ENCODE data around the gene DNAAF1. TPM values are rescaled to one million over a fixed set of nuclear protein-coding genes. Genes with fewer than 3 reads are reported as not detected.

DNAAF1 gene
- total RNA-seq, 1 donor: 0.36 TPM

GRCh38 chr16:84131117-84131516 is 14.0 kb upstream of the DNAAF1 start:
- Histone ChIP-seq H3K4me1 (ENCODE audit: insufficient read depth, low read length) (peaks cover 7% of the 10 kb centered on the region), H3K79me2 (ENCODE audit: insufficient read depth, low read length) (peaks cover 19% of the 10 kb centered on the region), H3K4me3 (ENCODE audit: insufficient read depth, low read length) (no peak overlapping the region), H3K27ac (ENCODE audit: low read depth, low read length) (no peak overlapping the region), H3K9me3 (ENCODE audit: low read depth, low read length) (no peaks in the 10 kb centered on the region), H3K27me3 (ENCODE audit: insufficient read depth, low read length) (no peaks in the 10 kb centered on the region), H4K20me1 (ENCODE audit: insufficient read depth, low read length) (peaks cover 6% of the 10 kb centered on the region), H2AFZ (ENCODE audit: low read length) (no peak overlapping the region), H3K36me3 (ENCODE audit: insufficient read depth, low read length) (peaks cover 17% of the 10 kb centered on the region), H3K4me2 (ENCODE audit: insufficient read depth, low read length) (no peak overlapping the region)
- DNase-seq (ENCODE audit: insufficient read length, low spot score, missing footprints): no peak
- no peak for TF ChIP-seq CTCF (IDR thresholded peaks at IDR 0.05; ENCODE audit: extremely low read depth, low read depth, low read length)

- H3K4me2 ChIP-seq (ENCODE audit: insufficient read depth, low read length): no peak overlapping the region
- peaks cover 15% of the 10 kb centered on the region for H4K20me1 ChIP-seq (ENCODE audit: insufficient read depth, low read length)
- no peak for TF ChIP-seq CTCF (IDR thresholded peaks at IDR 0.05; ENCODE audit: extremely low read depth, low read depth, low read length)
- peaks cover 35% of the 10 kb centered on the region for H3K79me2 ChIP-seq (ENCODE audit: insufficient read depth, low read length)
- DNase-seq (ENCODE audit: insufficient read length, low spot score, missing footprints): no peak
- peaks cover 9% of the 10 kb centered on the region for H3K4me1 ChIP-seq (ENCODE audit: insufficient read depth, low read length)
- H3K27ac ChIP-seq (ENCODE audit: low read depth, low read length): no peak overlapping the region
- no peaks in the 10 kb centered on the region for H3K9me3 ChIP-seq (ENCODE audit: low read depth, low read length)
- no peak overlapping the region for H3K4me3 ChIP-seq (ENCODE audit: insufficient read depth, low read length)
- peaks cover 17% of the 10 kb centered on the region for H3K36me3 ChIP-seq (ENCODE audit: insufficient read depth, low read length)
- no peak overlapping the region for H2AFZ ChIP-seq (ENCODE audit: low read length)
- H3K27me3 ChIP-seq (ENCODE audit: insufficient read depth, low read length): no peaks in the 10 kb centered on the region
Measured at GRCh38 chr16:84132527-84133285, 12.4 kb upstream of the DNAAF1 start.

- Histone ChIP-seq H3K36me3 (ENCODE audit: insufficient read depth, low read length) (no peaks in the 10 kb centered on the region), H3K4me1 (ENCODE audit: insufficient read depth, low read length) (peaks cover 12% of the 10 kb centered on the region), H3K27ac (ENCODE audit: low read depth, low read length) (no peak overlapping the region), H3K79me2 (ENCODE audit: insufficient read depth, low read length) (peaks cover 64% of the 10 kb centered on the region), H4K20me1 (ENCODE audit: insufficient read depth, low read length) (peaks cover 26% of the 10 kb centered on the region), H3K4me3 (ENCODE audit: insufficient read depth, low read length) (no peak overlapping the region), H3K27me3 (ENCODE audit: insufficient read depth, low read length) (no peaks in the 10 kb centered on the region), H3K4me2 (ENCODE audit: insufficient read depth, low read length) (no peak overlapping the region), H3K9me3 (ENCODE audit: low read depth, low read length) (no peaks in the 10 kb centered on the region), H2AFZ (ENCODE audit: low read length) (no peak overlapping the region)
- no peak for TF ChIP-seq CTCF (IDR thresholded peaks at IDR 0.05; ENCODE audit: extremely low read depth, low read depth, low read length)
- DNase-seq (ENCODE audit: insufficient read length, low spot score, missing footprints): no peak
Measured at GRCh38 chr16:84136331-84137125, 8.6 kb upstream of the DNAAF1 start.

GRCh38 chr16:84137287-84137686 is 7.8 kb upstream of the DNAAF1 start:
- DNase-seq (ENCODE audit: insufficient read length, low spot score, missing footprints): no peak
- Histone ChIP-seq H3K79me2 (ENCODE audit: insufficient read depth, low read length) (peaks cover 68% of the 10 kb centered on the region), H3K27ac (ENCODE audit: low read depth, low read length) (no peak overlapping the region), H3K4me1 (ENCODE audit: insufficient read depth, low read length) (peaks cover 12% of the 10 kb centered on the region), H3K9me3 (ENCODE audit: low read depth, low read length) (no peaks in the 10 kb centered on the region), H3K36me3 (ENCODE audit: insufficient read depth, low read length) (no peaks in the 10 kb centered on the region), H3K4me3 (ENCODE audit: insufficient read depth, low read length) (no peak overlapping the region), H2AFZ (ENCODE audit: low read length) (no peak overlapping the region), H3K27me3 (ENCODE audit: insufficient read depth, low read length) (no peaks in the 10 kb centered on the region), H3K4me2 (ENCODE audit: insufficient read depth, low read length) (no peak overlapping the region), H4K20me1 (ENCODE audit: insufficient read depth, low read length) (peaks cover 26% of the 10 kb centered on the region)
- TF ChIP-seq CTCF (IDR thresholded peaks at IDR 0.05; ENCODE audit: extremely low read depth, low read depth, low read length): no peak
